Caco-2 (cell line): ENCODE results near the gene NR2F1. TPM values are rescaled to one million over a fixed set of nuclear protein-coding genes. Genes with fewer than 3 reads are reported as not detected.

Experiments
- BruUV-seq: library from RNA; stranded (reverse); fragments of 400-500 nt; replicated peaks from 2 replicates; lab custom pipeline; 2021; lab: Mats Ljungman, UMichigan
- CTCF ChIA-PET: fragments of 300-600 bp; sonication (Branson Sonifier 250); formaldehyde crosslinking; loops from one replicate; lab custom pipeline; 2022; ENCODE audit warnings: antibody characterized with exemption; lab: Charles Lee
- POLR2A ChIA-PET: fragments of 300-600 bp; sonication (Branson Sonifier 250); formaldehyde crosslinking; loops from one replicate; lab custom pipeline; 2022; ENCODE audit warnings: antibody characterized with exemption; lab: Charles Lee
- DNase-seq, 2 experiments: peaks; one replicate each; pipeline versions ENCODE4 v3.0.0 to v3.0.0-alpha.2; 2020 to 2022
- H3K27me3 ChIP-seq: replicated peaks from 2 replicates; pipeline ENCODE4 v1.6.0; 2011; ENCODE audit warnings: low read length; ENCODE audit not compliant: control insufficient read depth, insufficient read depth
- H3K36me3 ChIP-seq: 2 replicates; pipeline ENCODE4 v1.5.1; 2011; ENCODE audit warnings: low read length; ENCODE audit not compliant: control insufficient read depth, insufficient read depth
- H3K4me1 ChIP-seq: fragments of 250-450 bp; sonication (Bioruptor Pico); 2 replicates; pipeline ENCODE4 v1.5.1; 2020; ENCODE audit warnings: mild to moderate bottlenecking
- H3K4me3 ChIP-seq: 2 replicates; pipeline ENCODE4 v1.5.1; 2011; ENCODE audit warnings: low read depth, mild to moderate bottlenecking, control low read depth, low read length
- H3K9me3 ChIP-seq: fragments of 250-450 bp; sonication (Bioruptor Pico); 2 replicates; pipeline ENCODE4 v1.5.1; 2020; ENCODE audit warnings: mild to moderate bottlenecking, moderate library complexity
- H3K27ac Mint-ChIP-seq: one replicate; pipeline ENCODE4 v1.8.0; 2022; ENCODE audit warnings: mixed read lengths; ENCODE audit not compliant: unreplicated experiment
- H3K27me3 Mint-ChIP-seq: one replicate; pipeline ENCODE4 v1.8.0; 2022; ENCODE audit warnings: mixed read lengths; ENCODE audit not compliant: insufficient read depth, unreplicated experiment
- H3K36me3 Mint-ChIP-seq: one replicate; pipeline ENCODE4 v1.8.0; 2022; ENCODE audit warnings: mild to moderate bottlenecking, mixed read lengths; ENCODE audit not compliant: insufficient read depth, unreplicated experiment
- H3K4me1 Mint-ChIP-seq: one replicate; pipeline ENCODE4 v1.8.0; 2022; ENCODE audit warnings: low read depth, mixed read lengths; ENCODE audit not compliant: unreplicated experiment
- H3K4me3 Mint-ChIP-seq: one replicate; pipeline ENCODE4 v1.8.0; 2022; ENCODE audit warnings: mild to moderate bottlenecking, moderate library complexity, mixed read lengths; ENCODE audit not compliant: unreplicated experiment
- H3K9me3 Mint-ChIP-seq: one replicate; pipeline ENCODE4 v1.8.0; 2022; ENCODE audit warnings: mixed read lengths; ENCODE audit not compliant: unreplicated experiment
- intact Hi-C: fragments of 100-400 bp; cut with micrococcal nuclease; formaldehyde crosslinking; loops from one replicate; pipeline ENCODE4 v1.10.0; 2022; ENCODE audit not compliant: unreplicated experiment
- total RNA-seq: library from RNA; stranded (reverse); gene quantifications from 2 replicates; pipeline ENCODE4 v1.2.3, GENCODE V29; 2022
- TF ChIP-seq, protein P1 (sequence below), 2 experiments: fragments of 200-600 bp in 1 of 2; IDR thresholded peaks; 1 replicate in 1 of 2; 2 replicates in 1 of 2; pipeline versions ENCODE4 v1.5.1 to v1.8.0; 2011 to 2022; ENCODE audit warnings: antibody characterized with exemption in 1 of 2, control low read depth in 1 of 2, inconsistent platforms in 1 of 2, low read depth in 1 of 2, low read length in 1 of 2, mild to moderate bottlenecking in 1 of 2, moderate library complexity in 1 of 2; ENCODE audit not compliant: insufficient read depth in 1 of 2, severe bottlenecking in 1 of 2, unreplicated experiment in 1 of 2

The NR2F1 gene
- total RNA-seq, 1 experiment from 2014 or later = 0.70 TPM

- no peaks in the 10 kb centered on the region for H3K36me3 ChIP-seq
- peaks cover 14% of the 10 kb centered on the region for H3K4me1 ChIP-seq
- no peak overlapping the region for H3K4me3 Mint-ChIP-seq
- H3K27ac Mint-ChIP-seq = no peak overlapping the region
- H3K4me3 ChIP-seq = no peak overlapping the region
- H3K27me3 Mint-ChIP-seq = peaks cover 5% of the 10 kb centered on the region
- ChIA-PET POLR2A (no interaction called here), CTCF (no interaction called here)
- H3K36me3 Mint-ChIP-seq = no peaks in the 10 kb centered on the region
- BruUV-seq = no TSS peak
- intact Hi-C loops = no loop called here
- TF ChIP-seq, protein P1, sequence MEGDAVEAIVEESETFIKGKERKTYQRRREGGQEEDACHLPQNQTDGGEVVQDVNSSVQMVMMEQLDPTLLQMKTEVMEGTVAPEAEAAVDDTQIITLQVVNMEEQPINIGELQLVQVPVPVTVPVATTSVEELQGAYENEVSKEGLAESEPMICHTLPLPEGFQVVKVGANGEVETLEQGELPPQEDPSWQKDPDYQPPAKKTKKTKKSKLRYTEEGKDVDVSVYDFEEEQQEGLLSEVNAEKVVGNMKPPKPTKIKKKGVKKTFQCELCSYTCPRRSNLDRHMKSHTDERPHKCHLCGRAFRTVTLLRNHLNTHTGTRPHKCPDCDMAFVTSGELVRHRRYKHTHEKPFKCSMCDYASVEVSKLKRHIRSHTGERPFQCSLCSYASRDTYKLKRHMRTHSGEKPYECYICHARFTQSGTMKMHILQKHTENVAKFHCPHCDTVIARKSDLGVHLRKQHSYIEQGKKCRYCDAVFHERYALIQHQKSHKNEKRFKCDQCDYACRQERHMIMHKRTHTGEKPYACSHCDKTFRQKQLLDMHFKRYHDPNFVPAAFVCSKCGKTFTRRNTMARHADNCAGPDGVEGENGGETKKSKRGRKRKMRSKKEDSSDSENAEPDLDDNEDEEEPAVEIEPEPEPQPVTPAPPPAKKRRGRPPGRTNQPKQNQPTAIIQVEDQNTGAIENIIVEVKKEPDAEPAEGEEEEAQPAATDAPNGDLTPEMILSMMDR (IDR thresholded peaks at IDR 0.05; ENCODE audit: insufficient read depth in 1 of 2, low read depth in 1 of 2, low read length in 1 of 2, severe bottlenecking in 1 of 2, unreplicated experiment in 1 of 2) = no peak
- peaks cover 15% of the 10 kb centered on the region for H3K4me1 Mint-ChIP-seq
- 0 out of 2 replicates have a peak, but pooled peaks cover 1% of the 10 kb centered on the region for H3K27me3 ChIP-seq
- no peaks in the 10 kb centered on the region for H3K9me3 Mint-ChIP-seq
- no peaks in the 10 kb centered on the region for H3K9me3 ChIP-seq
- DNase-seq = peak in 1 of 2 experiments; percentile 9
These were observed 5.8 kb upstream of the NR2F1 start for GRCh38 chr5:93576994-93577853.

DNA sequence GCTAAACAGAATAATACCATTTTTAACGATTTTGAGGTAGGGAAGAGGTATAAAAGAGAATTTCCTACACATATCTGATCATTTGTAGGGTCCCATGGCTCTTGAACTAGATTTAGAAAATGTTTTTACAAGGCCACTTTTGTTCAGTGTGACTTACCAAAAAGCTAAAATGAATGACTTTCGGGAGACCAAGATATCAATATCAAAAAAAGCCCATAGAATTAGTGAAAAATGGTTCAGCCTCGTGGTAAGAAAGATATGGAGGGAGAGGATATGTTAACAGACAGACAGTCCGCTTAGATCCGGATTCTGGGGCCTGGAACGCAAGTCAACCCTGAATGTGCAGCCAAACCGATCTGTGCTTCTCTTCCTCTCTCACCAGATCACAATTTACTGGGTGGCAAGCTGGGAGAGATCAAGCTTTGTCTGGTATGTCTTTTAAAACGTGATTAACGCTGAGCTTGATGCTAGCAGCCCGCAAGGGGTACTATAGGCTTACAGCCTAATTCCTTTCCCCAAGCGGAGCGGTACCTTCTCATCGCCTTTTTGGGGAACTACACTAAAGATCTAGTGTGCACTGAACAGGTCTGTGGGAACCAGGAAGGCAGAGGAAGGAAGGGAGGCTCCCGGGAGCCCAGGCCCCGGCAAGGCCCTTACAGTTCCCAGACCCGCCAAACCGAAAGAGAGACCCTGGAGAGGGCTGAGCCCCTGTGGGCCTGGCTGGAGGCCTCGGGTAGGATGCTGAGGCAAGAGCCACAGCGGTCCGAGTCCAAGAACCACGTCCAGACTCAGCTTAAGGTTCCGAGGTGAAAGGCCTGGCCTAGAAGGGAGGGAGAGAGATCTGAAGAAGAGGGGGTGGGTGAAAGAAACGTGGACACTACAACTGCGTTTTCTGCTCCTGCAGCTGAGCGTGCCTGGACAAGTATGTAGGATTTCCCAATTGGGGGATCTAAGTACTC, 4.9 kb upstream of the NR2F1 start:
- POLR2A ChIA-PET = no interaction called here
- TF ChIP-seq, protein P1 (IDR thresholded peaks at IDR 0.05; ENCODE audit: insufficient read depth in 1 of 2, low read depth in 1 of 2, low read length in 1 of 2, severe bottlenecking in 1 of 2, unreplicated experiment in 1 of 2) = no peak
- Mint-ChIP-seq H3K9me3 (no peaks in the 10 kb centered on the region), H3K27ac (no peak overlapping the region), H3K36me3 (no peaks in the 10 kb centered on the region), H3K27me3 (peaks cover 5% of the 10 kb centered on the region), H3K4me3 (no peak overlapping the region), H3K4me1 (peaks cover 15% of the 10 kb centered on the region)
- intact Hi-C loops = no loop called here
- Histone ChIP-seq H3K4me3 (no peak overlapping the region), H3K9me3 (no peaks in the 10 kb centered on the region), H3K4me1 (peaks cover 14% of the 10 kb centered on the region), H3K27me3 (0 out of 2 replicates have a peak, but pooled peaks cover 1% of the 10 kb centered on the region), H3K36me3 (no peaks in the 10 kb centered on the region)
- no peak for DNase-seq
- CTCF ChIA-PET = no interaction called here
- BruUV-seq = no TSS peak
